Spleen (tissue), 11 donors: ENCODE measurements around the gene IFT172. TPM values are rescaled to one million over a fixed set of nuclear protein-coding genes. Genes with fewer than 3 reads are reported as not detected.

Experiments
- DNase-seq: peaks from one replicate; pipeline ENCODE4 v3.0.0-alpha.2; 2020
- H3K27ac ChIP-seq, 8 donors: fragments of 200-600 bp; sonication (generic) in 7 of 8; 1 replicate in 4 of 8; 2 replicates in 4 of 8; pipeline versions ENCODE4 v1.5.0 to v1.8.0; 2016 to 2021; ENCODE audit warnings: inconsistent platforms in 4 of 8, mild to moderate bottlenecking in 4 of 8, moderate library complexity in 1 of 8
- H3K27me3 ChIP-seq, 7 donors: fragments of 200-600 bp; sonication (generic) in 6 of 7; replicated peaks in 1 of 7; 1 replicate in 4 of 7; 2 replicates in 3 of 7; pipeline versions ENCODE4 v1.5.0 to v1.8.0; 2016 to 2021; ENCODE audit warnings: inconsistent platforms in 3 of 7, mild to moderate bottlenecking in 1 of 7
- H3K36me3 ChIP-seq, 6 donors: fragments of 200-600 bp; sonication (generic) in 5 of 6; 1 replicate in 4 of 6; 2 replicates in 2 of 6; pipeline versions ENCODE4 v1.5.0 to v1.8.0; 2016 to 2021; ENCODE audit warnings: inconsistent platforms in 2 of 6
- H3K4me1 ChIP-seq, 6 donors: fragments of 200-600 bp; sonication (generic) in 5 of 6; 1 replicate in 3 of 6; 2 replicates in 3 of 6; pipeline versions ENCODE4 v1.5.0 to v1.8.0; 2016 to 2021; ENCODE audit warnings: inconsistent platforms in 3 of 6
- H3K4me3 ChIP-seq, 8 donors: fragments of 200-600 bp; sonication (generic) in 7 of 8; 1 replicate in 4 of 8; 2 replicates in 4 of 8; pipeline versions ENCODE4 v1.5.0 to v1.8.0; 2016 to 2021; ENCODE audit warnings: inconsistent platforms in 4 of 8, mild to moderate bottlenecking in 4 of 8, moderate library complexity in 2 of 8
- H3K9me3 ChIP-seq, 8 donors: fragments of 200-600 bp; sonication (generic) in 7 of 8; 1 replicate in 4 of 8; 2 replicates in 4 of 8; pipeline versions ENCODE4 v1.5.0 to v1.8.0; 2016 to 2021; ENCODE audit warnings: inconsistent platforms in 4 of 8
- POLR2A ChIP-seq, 3 donors: fragments of 450-650 bp; IDR thresholded peaks; one replicate each; pipeline ENCODE4 v1.5.1; 2017; ENCODE audit warnings: antibody characterized with exemption in 3 of 3, mild to moderate bottlenecking in 1 of 3
- POLR2AphosphoS5 ChIP-seq, 3 donors: sonication (generic); formaldehyde crosslinking; IDR thresholded peaks; one replicate each; pipeline ENCODE4 v1.5.1; 2017; ENCODE audit warnings: antibody characterized with exemption in 3 of 3
- WGBS, 5 donors: extraction: QIAGEN DNeasy Blood & Tissue Kit in 3 of 5; methylation state at CpG; one replicate each; pipeline versions ENCODE4 v1.1.5 to v1.1.7; 2013 to 2018; 5-methylcytosine and 5-hydroxymethylcytosine counted together
- intact Hi-C: fragments of 100-400 bp; cut with DNase I; formaldehyde crosslinking; loops from one replicate; pipeline ENCODE4 v1.15.0; 2023; ENCODE audit warnings: low total_unique reads
- polyA plus RNA-seq, 3 donors: library from polyadenylated mRNA; stranded (reverse); fragments of 200-250 nt; gene quantifications; one replicate each; pipeline ENCODE4 v1.2.1, GENCODE V29; 2013
- total RNA-seq, 7 donors: library from RNA; depleted of rRNA in 3 of 7; stranded (reverse); fragments of >200 nt in 3 of 7; fragmentation: NEBNext Ultra II Directional in 4 of 7; extraction: Animal tissue kit (Norgen Biotek cat#: 25700) in 4 of 7; gene quantifications; one replicate each; pipeline versions ENCODE4 v1.1.0 to v1.2.1, GENCODE V29; 2016 to 2021
- TF ChIP-seq, protein P1 (sequence below), 11 experiments: fragments of 200-600 bp in 7 of 11; fragments of 450-650 bp in 4 of 11; sonication (generic) in 4 of 11; IDR thresholded peaks in 8 of 11; conservative IDR thresholded peaks in 3 of 11; 1 replicate in 7 of 11; 2 replicates in 4 of 11; pipeline versions ENCODE4 v1.4.0 to v1.8.0; 2016 to 2021; ENCODE audit warnings: antibody characterized with exemption in 11 of 11, inconsistent platforms in 4 of 11, mild to moderate bottlenecking in 1 of 11
- donor health status: healthy with polysubstance abuse.
- donor health status: DM: no; HTN: no; CAD: no; lungs with moderate emphysema.
- donor health status: DM: no; HTN: no; CAD: no.
- donor health status: Bipolar disorder and iron deficiency.
- donor health status: healthy.
- donor health status: DM: no; HTN: no; CAD: no.
- donor health status: DM: yes; HTN: yes; CAD: no.

IFT172 gene
- total and polyA plus RNA-seq, 10 donors: 14.4 to 48.4 (median 35.1) TPM

DNA sequence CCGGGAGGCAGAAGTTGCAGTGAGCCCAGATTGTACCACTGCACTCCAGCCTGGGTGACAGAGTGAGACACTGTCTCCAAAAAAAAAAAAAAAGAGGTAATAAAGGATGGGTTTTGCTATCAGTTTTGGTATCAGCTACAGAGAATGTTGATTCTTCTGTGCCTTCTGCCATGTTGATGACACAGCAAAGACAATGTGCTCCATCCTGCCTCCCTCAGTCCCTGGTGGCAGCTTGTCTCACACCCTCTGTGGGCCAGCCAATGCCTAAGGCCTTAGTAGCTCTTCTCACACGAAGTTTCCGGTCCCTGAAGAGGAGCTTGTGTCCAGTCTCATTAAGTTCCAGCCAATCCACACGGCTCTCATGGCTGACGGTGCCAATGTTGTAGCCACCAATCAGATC lies 17.6 kb downstream of the IFT172 start:
- no peak overlapping the region for H3K4me3 ChIP-seq
- intact Hi-C loops: no loop called here
- no peaks in the 10 kb centered on the region for H3K27me3 ChIP-seq
- H3K9me3 ChIP-seq: no peaks in the 10 kb centered on the region
- no peaks in the 10 kb centered on the region for H3K4me1 ChIP-seq
- H3K27ac ChIP-seq: no peak overlapping the region
- H3K36me3 ChIP-seq: peaks cover 3 to 80% (median 30%) of the 10 kb centered on the region in 6 donors
- no peak for DNase-seq
- 93 to 97% (median 93%) methylated on average over 5 of the region's 5 CpGs for WGBS, 5 donors
- TF ChIP-seq, protein P1, sequence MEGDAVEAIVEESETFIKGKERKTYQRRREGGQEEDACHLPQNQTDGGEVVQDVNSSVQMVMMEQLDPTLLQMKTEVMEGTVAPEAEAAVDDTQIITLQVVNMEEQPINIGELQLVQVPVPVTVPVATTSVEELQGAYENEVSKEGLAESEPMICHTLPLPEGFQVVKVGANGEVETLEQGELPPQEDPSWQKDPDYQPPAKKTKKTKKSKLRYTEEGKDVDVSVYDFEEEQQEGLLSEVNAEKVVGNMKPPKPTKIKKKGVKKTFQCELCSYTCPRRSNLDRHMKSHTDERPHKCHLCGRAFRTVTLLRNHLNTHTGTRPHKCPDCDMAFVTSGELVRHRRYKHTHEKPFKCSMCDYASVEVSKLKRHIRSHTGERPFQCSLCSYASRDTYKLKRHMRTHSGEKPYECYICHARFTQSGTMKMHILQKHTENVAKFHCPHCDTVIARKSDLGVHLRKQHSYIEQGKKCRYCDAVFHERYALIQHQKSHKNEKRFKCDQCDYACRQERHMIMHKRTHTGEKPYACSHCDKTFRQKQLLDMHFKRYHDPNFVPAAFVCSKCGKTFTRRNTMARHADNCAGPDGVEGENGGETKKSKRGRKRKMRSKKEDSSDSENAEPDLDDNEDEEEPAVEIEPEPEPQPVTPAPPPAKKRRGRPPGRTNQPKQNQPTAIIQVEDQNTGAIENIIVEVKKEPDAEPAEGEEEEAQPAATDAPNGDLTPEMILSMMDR (IDR thresholded peaks at IDR 0.05 in 8 of 11, conservative IDR thresholded peaks at IDR 0.05 in 3 of 11): no peak
- TF ChIP-seq POLR2AphosphoS5 (IDR thresholded peaks at IDR 0.05): no peak
- TF ChIP-seq POLR2A (IDR thresholded peaks at IDR 0.05): no peak

DNA sequence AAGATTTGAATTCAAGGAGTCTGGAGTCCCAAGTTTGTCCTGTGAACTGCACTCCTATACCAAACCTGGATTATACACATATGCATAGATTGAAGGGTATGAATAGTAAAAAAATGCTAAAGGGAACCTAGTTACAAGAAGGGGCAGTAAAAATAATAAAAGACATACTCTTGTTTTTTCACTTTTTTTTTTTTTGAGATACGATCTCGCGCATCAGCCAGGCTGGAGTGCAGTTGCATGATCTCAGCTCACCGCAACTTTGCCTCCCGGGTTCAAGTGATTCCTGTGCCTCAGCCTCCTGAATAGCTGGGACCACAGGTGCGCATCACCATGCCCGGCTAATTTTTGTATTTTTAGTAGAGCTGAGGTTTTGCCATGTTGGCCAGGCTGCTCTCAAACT lies 25.1 kb downstream of the IFT172 start:
- 95 to 99% (median 97%) methylated on average over 7 of the region's 7 CpGs for WGBS, 5 donors
- TF ChIP-seq POLR2AphosphoS5 (IDR thresholded peaks at IDR 0.05): no peak
- TF ChIP-seq, protein P1 (IDR thresholded peaks at IDR 0.05 in 8 of 11, conservative IDR thresholded peaks at IDR 0.05 in 3 of 11): no peak
- intact Hi-C loops: no loop called here
- H3K27ac ChIP-seq: no peak overlapping the region
- DNase-seq: no peak
- H3K4me1 ChIP-seq: no peaks in the 10 kb centered on the region
- H3K9me3 ChIP-seq: no peaks in the 10 kb centered on the region
- H3K27me3 ChIP-seq: no peaks in the 10 kb centered on the region
- H3K4me3 ChIP-seq: no peak overlapping the region
- H3K36me3 ChIP-seq: peaks cover 0 to 59% (median 15%) of the 10 kb centered on the region in 6 donors

DNA sequence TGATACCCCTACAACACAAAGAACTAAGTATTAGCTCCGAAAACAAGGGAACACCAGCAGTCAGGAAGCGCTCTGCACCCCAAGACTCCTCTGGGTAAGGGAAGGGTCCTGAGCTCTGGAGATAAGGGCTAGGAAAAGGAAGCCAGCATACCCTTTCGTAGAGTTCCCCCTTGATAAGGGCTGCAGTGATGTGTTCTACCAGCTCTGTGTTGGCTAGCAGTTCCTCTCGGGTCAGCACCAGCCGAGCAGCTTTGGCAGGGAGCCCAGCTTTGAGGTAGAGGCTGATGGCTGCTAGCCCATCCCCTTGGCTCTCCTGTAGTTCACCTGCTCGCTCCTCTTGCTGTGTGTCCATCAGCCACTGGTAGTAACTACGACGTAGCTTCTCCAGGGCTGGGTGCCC lies 28.4 kb downstream of the IFT172 start:
- WGBS, 5 donors: 59 to 77% (median 64%) methylated on average over 7 to 8 of the region's 8 CpGs
- peaks cover 0 to 82% (median 45%) of the 10 kb centered on the region in 6 donors for H3K36me3 ChIP-seq
- no peaks in the 10 kb centered on the region for H3K27me3 ChIP-seq
- no peak overlapping the region for H3K27ac ChIP-seq
- no peak for DNase-seq
- no peak for TF ChIP-seq POLR2AphosphoS5 (IDR thresholded peaks at IDR 0.05)
- TF ChIP-seq, protein P1 (IDR thresholded peaks at IDR 0.05 in 8 of 11, conservative IDR thresholded peaks at IDR 0.05 in 3 of 11): no peak
- H3K4me3 ChIP-seq: no peak overlapping the region
- H3K4me1 ChIP-seq: no peaks in the 10 kb centered on the region
- no peaks in the 10 kb centered on the region for H3K9me3 ChIP-seq
- intact Hi-C loops: no loop called here

DNA sequence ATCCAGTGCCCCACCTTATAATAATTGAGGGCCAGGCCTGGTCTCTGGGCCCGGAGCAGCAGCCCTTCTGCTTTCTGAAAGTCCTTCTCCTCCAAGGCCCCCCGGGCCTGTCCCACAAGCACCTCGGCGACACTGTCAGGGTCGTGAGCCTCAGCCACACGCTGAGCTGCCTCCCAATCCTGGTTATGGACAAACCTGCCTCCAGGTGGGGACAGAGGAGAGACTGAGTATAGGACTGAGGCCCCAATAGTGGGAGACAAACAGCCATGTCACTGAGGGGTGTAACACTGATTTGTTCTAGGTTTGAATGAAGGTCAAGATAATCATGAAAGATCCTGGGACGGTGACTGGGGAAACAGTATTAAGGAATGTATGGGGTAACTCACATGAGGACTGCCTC lies 35.6 kb downstream of the IFT172 start:
- H3K9me3 ChIP-seq: no peaks in the 10 kb centered on the region
- no peaks in the 10 kb centered on the region for H3K27me3 ChIP-seq
- intact Hi-C loops: no loop called here
- H3K27ac ChIP-seq: no peak overlapping the region
- H3K36me3 ChIP-seq: peaks cover 0 to 99% (median 71%) of the 10 kb centered on the region in 6 donors
- DNase-seq: no peak
- H3K4me3 ChIP-seq: no peak overlapping the region
- no peaks in the 10 kb centered on the region for H3K4me1 ChIP-seq
- TF ChIP-seq, protein P1 (IDR thresholded peaks at IDR 0.05 in 8 of 11, conservative IDR thresholded peaks at IDR 0.05 in 3 of 11): no peak
- TF ChIP-seq POLR2A (IDR thresholded peaks at IDR 0.05): no peak
- TF ChIP-seq POLR2AphosphoS5 (IDR thresholded peaks at IDR 0.05): no peak
- 93 to 98% (median 96%) methylated on average over 7 of the region's 7 CpGs for WGBS, 5 donors
